ENCODE results near the gene COMTD1. TPM values are rescaled to one million over a fixed set of nuclear protein-coding genes. Genes with fewer than 3 reads are reported as not detected.

COMTD1 gene
- total and polyA plus RNA-seq, 2 of the 8 experiments (the other 6 are each of a cell fraction or from before 2014, with no cell fraction given), result 31.9 to 42.4 TPM

- no peak overlapping the region for H2BK15ac ChIP-seq (ENCODE audit: low read length)
- H3K23ac ChIP-seq (ENCODE audit: insufficient read length), result no peak overlapping the region
- H4K91ac ChIP-seq (replicated peaks; ENCODE audit: insufficient read length, low read length), result no peak overlapping the region
- CTCF ChIA-PET (ENCODE audit: partially characterized antibody), result interaction anchor here (1.1 to 11.0 kb wide), 5 partner anchors 17 to 27 kb away, joined by 4 to 128 read pairs (median 7); partner anchors contain the start of gene COMTD1
- H2BK12ac ChIP-seq (ENCODE audit: low read depth, low read length), result no peak overlapping the region
- no peak overlapping the region for H2BK120ac ChIP-seq (replicated peaks; ENCODE audit: low read depth, low read length)
- H3K79me2 ChIP-seq (ENCODE audit: control insufficient read depth in 1 of 2, insufficient read depth in 2 of 2, low read length in 2 of 2), result peaks cover 15 to 25% of the 10 kb centered on the region in 2 experiments
- FAIRE-seq (no peak), DNase-seq (ENCODE audit: low read depth in 1 of 2, low spot score in 2 of 2) (no peak)
- no peak overlapping the region for H3K9ac ChIP-seq (replicated peaks in 1 of 4; ENCODE audit: extremely low read depth in 1 of 4, low read depth in 3 of 4, low read length in 3 of 4)
- H3K14ac ChIP-seq (ENCODE audit: insufficient read length), result no peak overlapping the region
- H3K27me3 ChIP-seq (replicated peaks in 1 of 4; ENCODE audit: control insufficient read depth in 3 of 4, extremely low read depth in 1 of 4, insufficient read depth in 3 of 4, low read length in 3 of 4), result no peaks in the 10 kb centered on the region
- no peak overlapping the region for H3K27ac ChIP-seq (ENCODE audit: low read depth, low read length)
- H3K36me3 ChIP-seq (ENCODE audit: control insufficient read depth in 2 of 4, insufficient read depth in 4 of 4, low read length in 3 of 4), result peaks cover 0 to 14% (median 5%) of the 10 kb centered on the region in 4 experiments; a peak in 3 of 8 replicates
- no peak overlapping the region for H3K56ac ChIP-seq (replicated peaks; ENCODE audit: insufficient read length, low read depth, low read length)
- peaks cover 5 to 20% (median 9%) of the 10 kb centered on the region in 4 experiments for H3K4me1 ChIP-seq (replicated peaks in 1 of 4; ENCODE audit: control insufficient read depth in 3 of 4, insufficient read depth in 4 of 4, low read length in 3 of 4)
- POLR2A ChIA-PET (ENCODE audit: partially characterized antibody), result interaction anchor here (1.9 to 36.7 kb wide), 2 partner anchors 10 to 20 kb away, joined by 7 to 801 read pairs; partner anchors contain the start of gene COMTD1
- no peaks in the 10 kb centered on the region for H3K9me3 ChIP-seq (ENCODE audit: insufficient read depth in 2 of 2, low read depth in 1 of 2, low read length in 1 of 2)
- no peak overlapping the region for H3K4me2 ChIP-seq (ENCODE audit: insufficient read depth in 1 of 2, low read depth in 2 of 2, low read length in 2 of 2)
- peaks cover 0 to 10% of the 10 kb centered on the region in 2 experiments for H4K20me1 ChIP-seq (replicated peaks in 1 of 2; ENCODE audit: control insufficient read depth in 1 of 2, insufficient read depth in 2 of 2, low read length in 2 of 2)
- no peak overlapping the region for H3K4ac ChIP-seq (replicated peaks; ENCODE audit: insufficient read length, low read depth, low read length)
- no peak overlapping the region for H4K5ac ChIP-seq (ENCODE audit: insufficient read length, low read depth, low read length)
- H2AK5ac ChIP-seq (ENCODE audit: low read depth, low read length), result no peak overlapping the region
- peaks cover 10% of the 10 kb centered on the region for H3K23me2 ChIP-seq (ENCODE audit: low read depth, low read length)
- no peak overlapping the region for H3K18ac ChIP-seq (ENCODE audit: extremely low read depth, low read length)
- H2AFZ ChIP-seq (ENCODE audit: low read length), result no peak overlapping the region
- no peaks in the 10 kb centered on the region; the same call in 1 of the 2 replicates for H3K79me1 ChIP-seq (ENCODE audit: low read depth, low read length)
- no peak overlapping the region for H4K8ac ChIP-seq (ENCODE audit: extremely low read depth, insufficient read depth, low read length)
- H3K4me3 ChIP-seq (ENCODE audit: extremely low read depth in 1 of 4, insufficient read depth in 2 of 4, low read depth in 3 of 4, low read length in 4 of 4), result no peak overlapping the region
- no peak overlapping the region for H2BK5ac ChIP-seq (ENCODE audit: low read depth, low read length)
- WGBS, 2 experiments (ENCODE audit: extremely low coverage in 1 of 2, insufficient coverage in 1 of 2, insufficient read length in 1 of 2, insufficient replicate concordance in 2 of 2, low coverage in 1 of 2, low lambda C conversion rate in 2 of 2, missing lambda C conversion rate in 1 of 2), result 81% methylated on average over 4 of the region's 4 CpGs; no CpG with 5 or more reads in 1 of the 2 experiments
- no peak overlapping the region for H2BK20ac ChIP-seq (ENCODE audit: low read length)
- TF ChIP-seq TCF12 (IDR thresholded peaks at IDR 0.05; ENCODE audit: low read depth, low read length), result no peak
Measured at GRCh38 chr10:75208181-75208580, 27.6 kb downstream of the COMTD1 start.
